ENCODE data around the gene TTLL11. TPM values are rescaled to one million over a fixed set of nuclear protein-coding genes. Genes with fewer than 3 reads are reported as not detected.

TTLL11 gene
- total RNA-seq, 2 experiments from 2014 or later: 3.3 to 6.9 TPM

- H3K4me1 ChIP-seq (ENCODE audit: insufficient read depth, low read length, poor library complexity, severe bottlenecking): no peaks in the 10 kb centered on the region
- intact Hi-C loops (cut with micrococcal nuclease; ENCODE audit: unreplicated experiment): no loop called here
- ChIA-PET POLR2A (no interaction called here), CTCF (ENCODE audit: unreplicated experiment) (no interaction called here)
- no TSS peak for BruUV-seq (replicated peaks)
- no peak for DNase-seq (ENCODE audit: low spot score)
- TF ChIP-seq EZH2phosphoT487 (IDR thresholded peaks at IDR 0.05; ENCODE audit: borderline replicate concordance, low read depth, low read length) (no peak), CTCF (conservative IDR thresholded peaks at IDR 0.05; ENCODE audit: low read length) (no peak)
- H3K79me2 ChIP-seq (ENCODE audit: insufficient read depth, low read depth, low read length): no peaks in the 10 kb centered on the region
- H2AFZ ChIP-seq (ENCODE audit: low read length): no peak overlapping the region
- H3K27ac ChIP-seq (ENCODE audit: low read depth, low read length, poor library complexity, severe bottlenecking): no peak overlapping the region
- no peak overlapping the region for H3K4me2 ChIP-seq (ENCODE audit: low read length)
- H4K20me1 ChIP-seq (ENCODE audit: insufficient read depth, low read length): no peaks in the 10 kb centered on the region
- H3K4me3 ChIP-seq (ENCODE audit: low read depth, low read length, poor library complexity, severe bottlenecking): no peak overlapping the region
- no peaks in the 10 kb centered on the region for H3K36me3 ChIP-seq (ENCODE audit: insufficient read depth, low read length)
- H3K9me3 ChIP-seq (ENCODE audit: low read length): 0 out of 2 replicates have a peak, but pooled peaks cover 2% of the 10 kb centered on the region
- H3K9me2 ChIP-seq (ENCODE audit: insufficient read depth, low read length): no peaks in the 10 kb centered on the region
Observed at GRCh38 chr9:121809356-121810050, 283.6 kb downstream of the TTLL11 start.

- no peak for DNase-seq (ENCODE audit: low spot score)
- H3K9me2 ChIP-seq (ENCODE audit: insufficient read depth, low read length): no peaks in the 10 kb centered on the region
- no peaks in the 10 kb centered on the region for H3K79me2 ChIP-seq (ENCODE audit: insufficient read depth, low read depth, low read length)
- no peak overlapping the region for H2AFZ ChIP-seq (ENCODE audit: low read length)
- no TSS peak for BruUV-seq (replicated peaks)
- POLR2A ChIA-PET: no interaction called here
- no peak overlapping the region for H3K4me3 ChIP-seq (ENCODE audit: low read depth, low read length, poor library complexity, severe bottlenecking)
- no peaks in the 10 kb centered on the region for H3K4me1 ChIP-seq (ENCODE audit: insufficient read depth, low read length, poor library complexity, severe bottlenecking)
- H3K36me3 ChIP-seq (ENCODE audit: insufficient read depth, low read length): no peaks in the 10 kb centered on the region
- no peaks in the 10 kb centered on the region for H4K20me1 ChIP-seq (ENCODE audit: insufficient read depth, low read length)
- CTCF ChIA-PET (ENCODE audit: unreplicated experiment): interaction anchor here (0.6 kb wide), 3 partner anchors 31 to 188 kb away, joined by 3 to 35 read pairs (median 6); no protein-coding TSS in a partner anchor
- no peak overlapping the region for H3K4me2 ChIP-seq (ENCODE audit: low read length)
- intact Hi-C loops (cut with micrococcal nuclease; ENCODE audit: unreplicated experiment): no loop called here
- TF ChIP-seq EZH2phosphoT487 (IDR thresholded peaks at IDR 0.05; ENCODE audit: borderline replicate concordance, low read depth, low read length) (no peak), CTCF (conservative IDR thresholded peaks at IDR 0.05; ENCODE audit: low read length) (no peak)
- no peak overlapping the region for H3K27ac ChIP-seq (ENCODE audit: low read depth, low read length, poor library complexity, severe bottlenecking)
- H3K9me3 ChIP-seq (ENCODE audit: low read length): 0 out of 2 replicates have a peak, but pooled peaks cover 5% of the 10 kb centered on the region
Observed at GRCh38 chr9:121808781-121809180, 284.3 kb downstream of the TTLL11 start.

GRCh38 chr9:121807823-121808278, 285.3 kb downstream of the TTLL11 start:
- DNase-seq (ENCODE audit: low spot score): no peak
- no peaks in the 10 kb centered on the region for H3K9me2 ChIP-seq (ENCODE audit: insufficient read depth, low read length)
- H3K79me2 ChIP-seq (ENCODE audit: insufficient read depth, low read depth, low read length): no peaks in the 10 kb centered on the region
- H3K36me3 ChIP-seq (ENCODE audit: insufficient read depth, low read length): no peaks in the 10 kb centered on the region
- H3K4me1 ChIP-seq (ENCODE audit: insufficient read depth, low read length, poor library complexity, severe bottlenecking): no peaks in the 10 kb centered on the region
- ChIA-PET CTCF (ENCODE audit: unreplicated experiment) (no interaction called here), POLR2A (no interaction called here)
- no peak overlapping the region for H3K4me2 ChIP-seq (ENCODE audit: low read length)
- TF ChIP-seq EZH2phosphoT487 (IDR thresholded peaks at IDR 0.05; ENCODE audit: borderline replicate concordance, low read depth, low read length): no peak
- TF ChIP-seq CTCF (conservative IDR thresholded peaks at IDR 0.05; ENCODE audit: low read length): no peak
- H3K27ac ChIP-seq (ENCODE audit: low read depth, low read length, poor library complexity, severe bottlenecking): no peak overlapping the region
- H3K9me3 ChIP-seq (ENCODE audit: low read length): 0 out of 2 replicates have a peak, but pooled peaks cover 5% of the 10 kb centered on the region
- H2AFZ ChIP-seq (ENCODE audit: low read length): no peak overlapping the region
- BruUV-seq (replicated peaks): no TSS peak
- no peak overlapping the region for H3K4me3 ChIP-seq (ENCODE audit: low read depth, low read length, poor library complexity, severe bottlenecking)
- intact Hi-C loops (cut with micrococcal nuclease; ENCODE audit: unreplicated experiment): no loop called here
- no peaks in the 10 kb centered on the region for H4K20me1 ChIP-seq (ENCODE audit: insufficient read depth, low read length)
